ENCODE results near the gene PRAME. TPM values are rescaled to one million over a fixed set of nuclear protein-coding genes. Genes with fewer than 3 reads are reported as not detected.

PRAME gene
- total and polyA plus RNA-seq, 2 of the 13 experiments (the other 11 are each of a cell fraction or from before 2014, with no cell fraction given): 0.11 to 0.83 TPM

GRCh38 chr22:22498267-22498666 is 60.8 kb downstream of the PRAME start (continued):
- TF ChIP-seq ZNF546 (CRISPR knock-in tag; conservative IDR thresholded peaks at IDR 0.05): no peak

Small RNAs within 50 kb of the gene (small RNA-seq; reads per million reads assigned to genes)
- 0 reads per million in 3 experiments for gene IGLV2-34 (ENCODE audit: insufficient read depth in 2 of 3, insufficient read length in 3 of 3, low read depth in 2 of 3, low replicate concordance in 1 of 3)

Other genes starting within 250 kb of the PRAME start
- 3.7 and 6.1 TPM in 2 replicates for gene ZNF280B, start 50.5 kb downstream of the PRAME start, total RNA-seq (2016; rRNA removed; fragmentation: Illumina TruSeq; extraction: Trizol)
- 3.3 and 3.9 TPM in 2 replicates for gene ZNF280B, start 50.5 kb downstream of the PRAME start, polyA plus RNA-seq (2011; rRNA removed)
- gene ZNF280A, start 39.0 kb downstream of the PRAME start, total RNA-seq (2016; rRNA removed; fragmentation: Illumina TruSeq; extraction: Trizol): 2.9 and 4.4 TPM in 2 replicates
- 1.1 and 1.4 TPM in 2 replicates for gene ZNF280A, start 39.0 kb downstream of the PRAME start, polyA plus RNA-seq (2011; rRNA removed)
- gene GGTLC2, start 85.3 kb upstream of the PRAME start, total RNA-seq (2016; rRNA removed; fragmentation: Illumina TruSeq; extraction: Trizol): not detected in 2 replicates
- gene GGTLC2, start 85.3 kb upstream of the PRAME start, polyA plus RNA-seq (2011; rRNA removed): not detected in 2 replicates

Data from HepG2 (cell line).